Activated T-cell treated with anti-CD3 and anti-CD28 coated beads, Interleukin-2, amount 50 U/mL, for 4 hours (primary cell): ENCODE measurements around the gene FBXW8. TPM values are rescaled to one million over a fixed set of nuclear protein-coding genes. Genes with fewer than 3 reads are reported as not detected.

Experiments
- ATAC-seq, 2 donors: fragments of 200-7000 bp; cut with Tn5 transposase; one replicate each; pipeline ENCODE4 v1.10.0; 2021
- DNase-seq: peaks from one replicate; pipeline ENCODE4 v3.0.0-alpha.2; 2020
- H3K27me3 Mint-ChIP-seq: one replicate; pipeline ENCODE4 v1.8.0; 2021; ENCODE audit warnings: low read depth, mixed read lengths
- H3K36me3 Mint-ChIP-seq: one replicate; pipeline ENCODE4 v1.8.0; 2022; ENCODE audit warnings: mixed read lengths; ENCODE audit not compliant: insufficient read depth
- H3K4me1 Mint-ChIP-seq: one replicate; pipeline ENCODE4 v1.8.0; 2021; ENCODE audit warnings: low read depth, mixed read lengths
- H3K4me3 Mint-ChIP-seq: one replicate; pipeline ENCODE4 v1.8.0; 2021; ENCODE audit warnings: mild to moderate bottlenecking, moderate library complexity, mixed read lengths
- H3K9me3 Mint-ChIP-seq: one replicate; pipeline ENCODE4 v1.8.0; 2021; ENCODE audit warnings: mixed read lengths
- total RNA-seq, 3 donors: library from RNA; stranded (reverse); gene quantifications; one replicate each; pipeline ENCODE4 v1.2.1, GENCODE V29; 2021

The FBXW8 gene
- total RNA-seq, 3 donors from 2014 or later, result 5.6 to 8.3 (median 5.9) TPM

- ATAC-seq (no peak), DNase-seq (no peak)
- Mint-ChIP-seq H3K9me3 (no peaks in the 10 kb centered on the region), H3K36me3 (no peaks in the 10 kb centered on the region), H3K4me3 (no peak overlapping the region), H3K4me1 (no peaks in the 10 kb centered on the region), H3K27me3 (peaks cover 40% of the 10 kb centered on the region)
Observed at GRCh38 chr12:116898669-116899068, 12.1 kb upstream of the FBXW8 start.

GRCh38 chr12:116901612-116902011 lies 9.1 kb upstream of the FBXW8 start:
- no peaks in the 10 kb centered on the region for H3K4me1 Mint-ChIP-seq
- ATAC-seq, result no peak
- DNase-seq, result no peak
- peaks cover 44% of the 10 kb centered on the region for H3K27me3 Mint-ChIP-seq
- H3K36me3 Mint-ChIP-seq, result no peaks in the 10 kb centered on the region
- no peaks in the 10 kb centered on the region for H3K9me3 Mint-ChIP-seq
- no peak overlapping the region for H3K4me3 Mint-ChIP-seq

DNA sequence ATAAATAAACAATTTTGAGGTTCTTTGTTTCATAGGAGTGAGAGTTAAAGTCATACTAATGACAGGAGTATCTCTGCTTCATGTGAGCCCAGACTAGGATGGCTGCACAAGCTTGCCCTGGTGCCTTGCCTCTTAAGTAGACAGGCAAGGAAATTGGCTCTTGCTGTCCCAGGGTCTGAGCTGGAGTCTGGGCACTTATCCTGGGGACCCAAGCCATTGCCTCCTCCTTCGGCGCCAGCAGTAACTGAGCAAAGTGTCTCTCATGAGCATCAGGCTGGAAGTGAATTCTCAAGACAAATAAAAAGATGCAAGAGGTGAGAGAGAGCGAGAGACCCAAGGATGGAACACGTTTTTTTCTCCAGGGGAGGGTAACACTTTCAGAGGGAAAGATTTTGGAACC lies 6.9 kb upstream of the FBXW8 start:
- H3K27me3 Mint-ChIP-seq, result peaks cover 31% of the 10 kb centered on the region
- no peak overlapping the region for H3K4me3 Mint-ChIP-seq
- no peaks in the 10 kb centered on the region for H3K36me3 Mint-ChIP-seq
- ATAC-seq (no peak), DNase-seq (no peak)
- no peaks in the 10 kb centered on the region for H3K9me3 Mint-ChIP-seq
- no peaks in the 10 kb centered on the region for H3K4me1 Mint-ChIP-seq

DNA sequence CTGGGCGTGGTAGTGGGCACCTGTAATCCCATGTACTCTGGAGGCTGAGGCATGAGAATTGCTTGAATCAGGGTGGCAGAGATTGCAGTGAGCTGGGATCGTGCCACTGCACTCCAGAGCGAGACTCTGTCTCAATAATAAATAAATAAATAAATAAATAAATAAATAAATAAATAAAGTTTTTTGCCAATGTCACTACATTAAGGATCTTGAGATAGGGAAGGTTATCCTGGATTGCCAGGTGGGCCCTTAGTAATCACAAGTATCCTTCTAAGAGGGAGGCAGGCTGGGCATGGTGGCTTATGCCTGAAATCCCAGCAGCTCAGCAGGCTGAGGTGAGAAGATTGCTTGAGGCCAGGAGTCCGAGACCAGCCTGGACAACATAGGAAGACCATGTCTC lies 4.5 kb upstream of the FBXW8 start:
- peaks cover 4% of the 10 kb centered on the region for H3K4me1 Mint-ChIP-seq
- ATAC-seq (no peak), DNase-seq (no peak)
- H3K9me3 Mint-ChIP-seq, result no peaks in the 10 kb centered on the region
- H3K36me3 Mint-ChIP-seq, result no peaks in the 10 kb centered on the region
- peaks cover 24% of the 10 kb centered on the region for H3K27me3 Mint-ChIP-seq
- H3K4me3 Mint-ChIP-seq, result no peak overlapping the region

DNA sequence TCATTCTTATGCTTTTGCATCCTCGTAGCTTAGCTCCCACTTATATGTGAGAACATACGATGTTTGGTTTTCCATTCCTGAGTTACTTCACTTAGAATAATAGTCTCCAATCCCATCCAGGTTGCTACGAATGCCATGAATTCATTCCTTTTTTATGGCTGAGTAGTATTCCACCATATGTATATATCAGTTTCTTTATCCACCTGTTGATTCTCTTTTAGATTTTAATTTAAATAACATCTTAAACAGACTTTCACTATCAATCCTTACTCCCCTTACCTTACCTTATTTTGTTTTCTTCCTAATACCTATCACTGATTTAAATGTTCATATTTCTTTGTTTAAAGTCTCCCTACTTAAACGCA lies 488 bp upstream of the FBXW8 start:
- ATAC-seq (no peak), DNase-seq (no peak)
- Mint-ChIP-seq H3K27me3 (peaks cover 6% of the 10 kb centered on the region), H3K4me1 (peaks cover 27% of the 10 kb centered on the region), H3K9me3 (no peaks in the 10 kb centered on the region), H3K36me3 (peaks cover 5% of the 10 kb centered on the region), H3K4me3 (peak overlapping the region; percentile 85)

DNA sequence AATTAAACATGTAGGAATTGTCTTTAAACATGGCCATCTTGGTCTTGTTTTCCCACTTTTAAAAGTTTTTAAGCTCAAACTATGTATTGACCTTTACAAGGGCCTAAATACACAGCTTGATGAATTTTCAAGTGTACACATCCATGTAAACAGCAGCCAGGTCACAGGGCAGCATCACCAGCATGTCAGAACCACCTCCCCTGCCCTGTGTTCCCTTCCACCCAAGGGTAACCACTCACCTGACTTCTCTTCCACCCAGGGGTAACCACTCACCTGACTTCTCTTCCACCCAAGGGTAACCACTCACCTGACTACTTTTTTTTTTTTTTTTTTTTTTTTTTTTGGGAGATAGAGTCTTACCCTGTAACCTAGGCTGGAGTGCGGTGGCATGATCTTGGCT lies 4.6 kb downstream of the FBXW8 start:
- Mint-ChIP-seq H3K4me3 (no peak overlapping the region), H3K4me1 (peaks cover 58% of the 10 kb centered on the region), H3K9me3 (no peaks in the 10 kb centered on the region), H3K27me3 (no peaks in the 10 kb centered on the region), H3K36me3 (peaks cover 11% of the 10 kb centered on the region)
- ATAC-seq, result no peak
- no peak for DNase-seq

DNA sequence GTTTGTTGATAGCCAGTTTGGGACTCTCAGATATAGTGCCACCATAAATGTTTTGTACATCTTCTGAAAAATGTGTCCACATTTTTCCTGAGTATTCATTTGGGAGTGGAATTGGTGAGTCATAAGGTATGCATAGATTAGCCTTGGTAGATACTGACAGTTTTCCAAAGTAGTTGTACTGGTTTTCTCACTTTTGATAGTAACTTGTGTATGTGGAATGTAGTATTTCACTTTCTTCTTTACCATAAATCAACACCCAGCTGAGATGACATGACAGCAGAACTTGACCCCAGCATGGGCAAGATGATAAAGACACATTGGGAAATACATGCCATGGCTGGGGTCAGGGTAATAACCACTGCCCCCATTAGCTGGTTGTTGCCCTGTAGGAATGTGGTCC lies 5.4 kb downstream of the FBXW8 start:
- H3K4me3 Mint-ChIP-seq, result no peak overlapping the region
- ATAC-seq, result no peak
- peaks cover 12% of the 10 kb centered on the region for H3K36me3 Mint-ChIP-seq
- no peak for DNase-seq
- H3K27me3 Mint-ChIP-seq, result no peaks in the 10 kb centered on the region
- H3K4me1 Mint-ChIP-seq, result peaks cover 63% of the 10 kb centered on the region
- H3K9me3 Mint-ChIP-seq, result no peaks in the 10 kb centered on the region

DNA sequence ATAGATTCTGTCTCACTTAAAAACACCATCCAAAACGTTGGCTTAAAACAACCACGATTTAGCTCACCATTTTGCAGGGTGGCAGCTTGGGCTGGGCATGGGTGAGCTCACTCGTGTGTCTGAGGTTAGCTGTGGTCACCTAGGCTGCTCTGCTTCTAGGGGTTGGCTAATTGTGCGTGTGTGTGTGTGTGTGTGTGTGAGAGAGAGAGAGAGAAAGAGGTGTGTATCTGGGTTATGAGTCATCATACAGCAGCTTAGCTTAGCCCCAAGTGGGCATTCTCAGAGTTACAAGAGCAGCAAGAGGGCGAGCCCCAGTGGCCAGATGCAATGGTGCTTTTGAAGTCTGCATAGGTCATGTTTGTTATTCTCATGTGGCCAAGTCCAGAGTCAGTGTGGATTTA lies 6.0 kb downstream of the FBXW8 start:
- DNase-seq, result peak; percentile 37
- H3K9me3 Mint-ChIP-seq, result no peaks in the 10 kb centered on the region
- peaks cover 12% of the 10 kb centered on the region for H3K36me3 Mint-ChIP-seq
- ATAC-seq, result peak; percentile 76 to 92
- H3K27me3 Mint-ChIP-seq, result no peaks in the 10 kb centered on the region
- peak overlapping the region; percentile 2 for H3K4me3 Mint-ChIP-seq
- peaks cover 63% of the 10 kb centered on the region for H3K4me1 Mint-ChIP-seq

DNA sequence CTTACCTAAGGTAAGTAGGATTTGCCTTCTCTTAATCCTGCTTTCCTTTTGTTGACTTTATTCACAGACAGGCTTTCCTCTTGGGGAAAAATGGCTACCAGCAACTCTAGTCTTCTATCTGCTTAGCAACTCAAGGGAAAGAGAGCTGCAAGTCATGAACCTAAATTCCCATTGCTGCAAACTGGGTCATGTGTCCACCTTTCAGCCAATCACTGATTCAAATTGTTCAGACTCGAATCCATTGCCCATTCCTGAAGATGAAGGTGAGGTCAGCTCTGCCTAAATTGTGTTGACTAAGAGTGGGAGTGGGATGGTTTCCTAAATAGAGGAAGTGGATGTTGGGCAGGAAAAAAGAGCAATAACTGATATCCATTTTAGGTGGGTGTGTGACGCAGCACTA lies 7.7 kb downstream of the FBXW8 start:
- Mint-ChIP-seq H3K4me3 (no peak overlapping the region), H3K27me3 (no peaks in the 10 kb centered on the region), H3K36me3 (peaks cover 12% of the 10 kb centered on the region), H3K4me1 (peaks cover 65% of the 10 kb centered on the region), H3K9me3 (no peaks in the 10 kb centered on the region)
- ATAC-seq (no peak), DNase-seq (no peak)

- H3K36me3 Mint-ChIP-seq, result peaks cover 9% of the 10 kb centered on the region
- H3K4me3 Mint-ChIP-seq, result no peak overlapping the region
- DNase-seq (no peak), ATAC-seq (no peak)
- no peaks in the 10 kb centered on the region for H3K27me3 Mint-ChIP-seq
- H3K9me3 Mint-ChIP-seq, result no peaks in the 10 kb centered on the region
- peaks cover 67% of the 10 kb centered on the region for H3K4me1 Mint-ChIP-seq
Observed at GRCh38 chr12:116919247-116919661, 8.5 kb downstream of the FBXW8 start.

- Mint-ChIP-seq H3K27me3 (no peaks in the 10 kb centered on the region), H3K4me3 (no peak overlapping the region), H3K36me3 (peaks cover 9% of the 10 kb centered on the region), H3K4me1 (peaks cover 72% of the 10 kb centered on the region), H3K9me3 (no peaks in the 10 kb centered on the region)
- ATAC-seq, result no peak
- no peak for DNase-seq
Observed at GRCh38 chr12:116919706-116920485, 9.1 kb downstream of the FBXW8 start.

DNA sequence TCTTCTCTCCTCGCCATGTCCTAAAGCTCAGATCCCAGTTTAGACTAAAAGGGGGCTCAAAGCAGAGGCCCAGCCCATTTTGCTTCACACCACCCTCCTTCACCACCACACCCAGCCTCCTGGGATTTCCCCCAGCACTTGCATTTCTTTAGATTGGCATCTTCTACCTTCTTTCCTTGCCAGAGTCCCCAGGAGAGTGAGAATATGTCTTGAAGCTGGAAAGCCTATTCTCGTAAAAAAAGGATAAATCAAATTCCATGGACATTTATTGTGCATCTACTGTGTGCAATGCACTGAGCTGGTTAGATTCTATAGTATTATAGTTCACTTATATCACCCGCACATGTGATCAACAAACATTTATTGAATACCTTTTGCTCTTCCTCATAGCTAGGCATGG lies 10.2 kb downstream of the FBXW8 start:
- ATAC-seq (no peak), DNase-seq (no peak)
- no peak overlapping the region for H3K4me3 Mint-ChIP-seq
- H3K9me3 Mint-ChIP-seq, result no peaks in the 10 kb centered on the region
- peaks cover 7% of the 10 kb centered on the region for H3K36me3 Mint-ChIP-seq
- H3K27me3 Mint-ChIP-seq, result no peaks in the 10 kb centered on the region
- H3K4me1 Mint-ChIP-seq, result peaks cover 75% of the 10 kb centered on the region

DNA sequence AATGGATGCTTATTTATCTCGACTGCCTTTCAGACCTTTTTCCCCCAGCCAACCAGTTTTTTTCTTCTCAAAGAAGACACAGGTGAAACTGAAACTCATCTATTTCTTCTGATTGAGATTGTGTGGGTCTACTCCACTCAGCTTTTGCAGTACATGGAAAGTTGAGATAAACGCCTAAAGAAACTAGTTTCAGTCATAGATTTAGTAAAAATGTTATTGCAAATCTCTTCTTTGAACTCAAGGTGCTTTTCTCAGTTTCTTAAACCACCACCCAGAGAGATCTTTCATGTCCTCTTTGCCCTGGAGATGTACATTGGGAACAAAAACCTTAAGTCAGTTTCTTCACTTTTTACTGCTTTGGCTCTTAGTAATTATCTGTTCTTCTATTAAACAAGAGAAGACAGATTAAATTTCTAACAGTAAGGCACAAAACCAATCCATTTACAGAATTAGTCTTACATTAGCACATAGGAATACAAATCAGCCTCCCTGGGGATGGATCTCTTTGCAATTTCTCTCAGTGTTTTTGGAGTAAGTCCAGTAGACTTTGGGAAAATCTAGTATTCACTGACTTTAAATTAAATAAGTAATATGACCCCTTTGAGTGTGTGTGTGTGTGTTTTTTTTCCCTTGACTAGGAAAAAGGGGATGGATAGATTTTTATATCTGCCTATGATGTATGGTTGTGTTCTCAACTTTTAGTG lies 11.6 kb downstream of the FBXW8 start:
- Mint-ChIP-seq H3K27me3 (no peaks in the 10 kb centered on the region), H3K36me3 (peaks cover 7% of the 10 kb centered on the region), H3K4me1 (peaks cover 75% of the 10 kb centered on the region), H3K9me3 (no peaks in the 10 kb centered on the region), H3K4me3 (no peak overlapping the region)
- no peak for DNase-seq
- ATAC-seq, result peak; percentile 58 to 65

DNA sequence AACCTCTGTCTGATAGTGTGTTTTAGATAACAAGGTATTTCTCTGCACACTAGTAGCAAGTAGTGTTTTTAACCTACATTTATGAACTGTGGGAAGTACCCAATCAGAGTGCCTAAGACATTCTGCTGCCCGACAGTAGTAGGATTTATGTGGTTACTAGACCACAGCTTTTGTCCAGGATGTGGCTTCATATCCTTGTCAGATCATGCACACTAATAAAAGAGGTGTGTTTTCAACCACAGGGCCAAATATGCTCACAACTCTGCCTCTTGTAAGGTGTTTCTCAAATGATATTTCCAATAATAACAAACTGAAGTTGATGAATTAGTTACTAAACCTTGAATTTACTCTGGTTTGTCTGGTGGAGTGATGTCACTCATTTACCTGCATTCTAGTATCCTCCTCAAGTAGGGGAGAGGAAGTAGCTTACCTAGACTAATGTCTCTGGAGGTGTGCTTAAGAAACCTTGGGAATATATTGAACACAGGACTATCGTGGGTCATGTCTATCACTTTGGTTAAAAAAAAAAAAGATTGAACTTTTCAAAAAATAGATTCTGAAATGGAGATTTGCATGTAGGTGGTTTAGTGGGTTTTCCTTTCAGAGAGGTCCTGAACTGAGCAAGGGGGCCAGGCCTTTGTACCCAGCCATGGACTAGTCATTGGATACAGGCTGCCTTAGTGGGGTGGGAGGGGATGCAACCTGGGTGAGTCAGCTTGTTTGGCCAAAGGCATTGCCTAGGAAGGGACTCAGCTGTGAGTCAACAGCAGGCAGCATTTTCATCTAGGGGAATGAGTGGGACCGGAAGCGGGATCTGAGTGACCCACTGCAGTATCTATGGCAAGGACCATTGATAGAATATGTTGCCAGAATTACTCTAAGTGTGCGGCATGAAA lies 14.1 kb downstream of the FBXW8 start:
- H3K9me3 Mint-ChIP-seq, result no peaks in the 10 kb centered on the region
- peaks cover 20% of the 10 kb centered on the region for H3K36me3 Mint-ChIP-seq
- peaks cover 66% of the 10 kb centered on the region for H3K4me1 Mint-ChIP-seq
- DNase-seq (no peak), ATAC-seq (peak; percentile 77 to 79)
- H3K4me3 Mint-ChIP-seq, result peak overlapping the region; percentile 56
- no peaks in the 10 kb centered on the region for H3K27me3 Mint-ChIP-seq
